HepG2 (cell line): ENCODE results near the gene SLC22A23. TPM values are rescaled to one million over a fixed set of nuclear protein-coding genes. Genes with fewer than 3 reads are reported as not detected.

Experiments
- FOXP1 ChIP-seq, 2 experiments: fragments of 450-650 bp in 1 of 2; IDR thresholded peaks; 2 replicates each; pipeline ENCODE4 v1.6.1; 2017 to 2018; ENCODE audit warnings: antibody characterized with exemption in 1 of 2
- HMG20A ChIP-seq: IDR thresholded peaks from 2 replicates; pipeline ENCODE4 v1.6.1; 2016; ENCODE audit warnings: borderline replicate concordance
- JARID2 ChIP-seq: sonication (generic); formaldehyde crosslinking; IDR thresholded peaks from 2 replicates; pipeline ENCODE4 v1.8.1; 2023; ENCODE audit warnings: missing genetic modification reagents, inconsistent platforms; ENCODE audit not compliant: insufficient replicate concordance
- KAT8 ChIP-seq: IDR thresholded peaks from 2 replicates; pipeline ENCODE4 v1.6.1; 2016; ENCODE audit warnings: missing genetic modification reagents, missing compliant biosample characterization
- KLF13 ChIP-seq: sonication (generic); formaldehyde crosslinking; IDR thresholded peaks from 2 replicates; pipeline ENCODE4 v1.4.0; 2020; ENCODE audit warnings: mild to moderate bottlenecking, missing genetic modification reagents
- LCORL ChIP-seq, 2 experiments: fragments of 450-650 bp in 1 of 2; sonication (generic) in 1 of 2; formaldehyde crosslinking in 1 of 2; IDR thresholded peaks; 2 replicates each; pipeline versions ENCODE4 v1.5.0 to v1.6.1; 2017 to 2020; ENCODE audit warnings: antibody characterized with exemption in 1 of 2, missing genetic modification reagents in 1 of 2
- MBNL3 ChIP-seq: fragments of 250-450 bp; sonication (Bioruptor Pico); conservative IDR thresholded peaks from 2 replicates; pipeline ENCODE4 v1.8.0; 2022; ENCODE audit warnings: mild to moderate bottlenecking, inconsistent platforms
- MYNN ChIP-seq: sonication (generic); formaldehyde crosslinking; IDR thresholded peaks from 2 replicates; pipeline ENCODE4 v1.4.0; 2020; ENCODE audit warnings: mild to moderate bottlenecking, low read depth, missing genetic modification reagents
- PCBP2 ChIP-seq: fragments of 200-400 bp; formaldehyde crosslinking; optimal IDR thresholded peaks from 2 replicates; pipeline ENCODE3; 2018; ENCODE audit warnings: low read length, low read depth; ENCODE audit not compliant: poor library complexity, severe bottlenecking
- RBM22 ChIP-seq: fragments of 200-400 bp; formaldehyde crosslinking; optimal IDR thresholded peaks from 2 replicates; pipeline ENCODE3; 2017; ENCODE audit warnings: mild to moderate bottlenecking, low read length, moderate library complexity
- RFX3 ChIP-seq: IDR thresholded peaks from 2 replicates; pipeline ENCODE4 v1.6.1; 2016; ENCODE audit warnings: missing biosample characterization, missing genetic modification reagents
- SAP130 ChIP-seq: IDR thresholded peaks from 2 replicates; pipeline ENCODE4 v1.6.1; 2016; ENCODE audit warnings: low read depth
- SP2 ChIP-seq: sonication (generic); formaldehyde crosslinking; IDR thresholded peaks from 2 replicates; pipeline ENCODE4 v1.5.1; 2020; ENCODE audit warnings: mild to moderate bottlenecking, missing genetic modification reagents
- SRSF9 ChIP-seq: fragments of 200-400 bp; formaldehyde crosslinking; IDR thresholded peaks from 2 replicates; pipeline ENCODE4 v1.6.1; 2018; ENCODE audit warnings: borderline replicate concordance, mild to moderate bottlenecking, low read depth, low read length; ENCODE audit not compliant: insufficient read depth, poor library complexity, severe bottlenecking
- WIZ ChIP-seq: sonication (generic); formaldehyde crosslinking; IDR thresholded peaks from 2 replicates; pipeline ENCODE4 v1.5.1; 2020; ENCODE audit warnings: mild to moderate bottlenecking, missing genetic modification reagents
- ZBTB1 ChIP-seq: sonication (generic); formaldehyde crosslinking; IDR thresholded peaks from 2 replicates; pipeline ENCODE4 v1.4.0; 2020; ENCODE audit warnings: missing genetic modification reagents, borderline replicate concordance
- ZFAT ChIP-seq: sonication (generic); formaldehyde crosslinking; conservative IDR thresholded peaks from 2 replicates; pipeline ENCODE4 v1.8.1; 2023; ENCODE audit warnings: missing genetic modification reagents, inconsistent platforms
- ZMYM3 ChIP-seq: sonication (generic); formaldehyde crosslinking; IDR thresholded peaks from 2 replicates; pipeline ENCODE4 v1.5.1; 2020; ENCODE audit warnings: mild to moderate bottlenecking, missing genetic modification reagents
- ZNF12 ChIP-seq: sonication (generic); formaldehyde crosslinking; IDR thresholded peaks from 2 replicates; pipeline ENCODE4 v1.5.0; 2020; ENCODE audit warnings: missing genetic modification reagents
- ZNF264 ChIP-seq: sonication (generic); formaldehyde crosslinking; IDR thresholded peaks from 2 replicates; pipeline ENCODE4 v1.4.0; 2020; ENCODE audit warnings: missing genetic modification reagents
- ZNF274 ChIP-seq: sonication (generic); formaldehyde crosslinking; IDR thresholded peaks from 2 replicates; pipeline ENCODE4 v1.5.1; 2020; ENCODE audit warnings: mild to moderate bottlenecking, missing genetic modification reagents
- ZNF33A ChIP-seq: sonication (generic); formaldehyde crosslinking; IDR thresholded peaks from 2 replicates; pipeline ENCODE4 v1.5.1; 2020; ENCODE audit warnings: missing genetic modification reagents, mild to moderate bottlenecking, moderate library complexity, borderline replicate concordance
- ZNF343 ChIP-seq: sonication (generic); formaldehyde crosslinking; IDR thresholded peaks from 2 replicates; pipeline ENCODE4 v1.4.0; 2020; ENCODE audit warnings: mild to moderate bottlenecking, missing genetic modification reagents
- ZNF543 ChIP-seq: sonication (generic); formaldehyde crosslinking; IDR thresholded peaks from 2 replicates; pipeline ENCODE4 v1.4.0; 2020; ENCODE audit warnings: mild to moderate bottlenecking, missing genetic modification reagents
- ZNF556 ChIP-seq: sonication (generic); formaldehyde crosslinking; IDR thresholded peaks from 2 replicates; pipeline ENCODE4 v1.4.0; 2020; ENCODE audit warnings: mild to moderate bottlenecking, missing genetic modification reagents, borderline replicate concordance
- ZNF567 ChIP-seq: sonication (generic); formaldehyde crosslinking; IDR thresholded peaks from 2 replicates; pipeline ENCODE4 v1.8.1; 2023; ENCODE audit warnings: mild to moderate bottlenecking, missing genetic modification reagents, borderline replicate concordance
- ZNF619 ChIP-seq: sonication (generic); formaldehyde crosslinking; IDR thresholded peaks from 2 replicates; pipeline ENCODE4 v1.4.0; 2020; ENCODE audit warnings: mild to moderate bottlenecking, missing genetic modification reagents
- ZNF710 ChIP-seq: sonication (generic); formaldehyde crosslinking; IDR thresholded peaks from 2 replicates; pipeline ENCODE4 v1.5.0; 2020; ENCODE audit warnings: mild to moderate bottlenecking, missing genetic modification reagents, borderline replicate concordance
- ZNF780A ChIP-seq: sonication (generic); formaldehyde crosslinking; IDR thresholded peaks from 2 replicates; pipeline ENCODE4 v1.8.0; 2022; ENCODE audit warnings: mild to moderate bottlenecking, missing genetic modification reagents, moderate library complexity
- ZNF782 ChIP-seq: sonication (generic); formaldehyde crosslinking; IDR thresholded peaks from 2 replicates; pipeline ENCODE4 v1.4.0; 2020; ENCODE audit warnings: missing genetic modification reagents, mild to moderate bottlenecking, borderline replicate concordance
- ZNF816 ChIP-seq: sonication (generic); formaldehyde crosslinking; IDR thresholded peaks from 2 replicates; pipeline ENCODE4 v1.8.0; 2022; ENCODE audit warnings: missing genetic modification reagents, mild to moderate bottlenecking, borderline replicate concordance
- ZSCAN25 ChIP-seq: sonication (generic); formaldehyde crosslinking; IDR thresholded peaks from 2 replicates; pipeline ENCODE4 v1.8.0; 2022; ENCODE audit warnings: mild to moderate bottlenecking, missing genetic modification reagents
- polyA plus RNA-seq, 8 experiments: library from polyadenylated mRNA; depleted of rRNA in 3 of 8; stranded (reverse) in 7 of 8; unstranded in 1 of 8; fragments of >200 nt; fragmentation: Illumina TruSeq in 4 of 8; extraction: Trizol in 4 of 8; gene quantifications; 2 replicates each; pipeline versions ENCODE4 v1.2.1 to v1.2.3, GENCODE V29; 2011 to 2016; ENCODE audit warnings: low read depth in 4 of 8, missing spikeins in 1 of 8, mixed read lengths in 1 of 8; ENCODE audit not compliant: insufficient read depth in 1 of 8
- total RNA-seq, 5 experiments: library from RNA; depleted of rRNA; stranded (reverse); fragments of >200 nt; fragmentation: Illumina TruSeq; extraction: Trizol; gene quantifications; 2 replicates each; pipeline ENCODE4 v1.2.3, GENCODE V29; 2016; ENCODE audit warnings: low read depth in 1 of 5

SLC22A23 gene
- total and polyA plus RNA-seq, 2 of the 13 experiments (the other 11 are each of a cell fraction or from before 2014, with no cell fraction given) = 11.8 to 17.5 TPM

DNA sequence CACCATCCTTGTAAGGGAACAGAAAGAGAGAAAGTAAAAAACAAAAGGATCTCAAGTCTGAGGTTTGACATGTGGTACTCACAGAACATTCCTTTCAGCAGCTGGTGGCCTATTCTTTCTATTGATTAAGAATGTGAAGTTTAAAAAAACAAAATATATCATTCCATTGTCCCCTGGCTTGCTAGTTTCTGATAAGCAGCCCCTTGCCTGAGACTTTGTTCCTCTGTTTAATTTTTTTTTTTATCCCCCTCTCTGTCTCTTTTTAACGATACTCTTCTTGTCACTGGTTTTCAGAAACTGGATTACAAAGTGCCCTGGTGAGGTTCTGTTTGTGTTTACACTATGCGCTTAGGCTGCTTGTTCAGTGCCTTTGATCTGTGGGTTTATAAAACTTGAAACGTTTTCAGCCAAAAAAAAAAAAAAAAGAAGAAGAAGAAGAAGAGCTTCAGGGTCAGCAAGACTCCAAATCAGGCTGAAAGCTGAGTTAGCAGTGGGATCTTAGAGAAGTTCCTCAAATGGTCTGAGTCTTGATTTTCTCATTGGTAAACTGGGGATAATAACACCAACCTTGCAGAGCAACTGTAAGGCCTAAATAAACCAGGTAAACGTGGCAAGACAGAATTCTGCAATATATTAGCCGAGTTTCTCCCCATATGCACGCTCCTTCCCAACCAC lies 45.1 kb upstream of the SLC22A23 start (continued):
- TF ChIP-seq ZNF710 (CRISPR knock-in tag) (peak; percentile 89), SRSF9 (no peak), MYNN (CRISPR knock-in tag) (no peak), ZNF274 (CRISPR knock-in tag) (no peak), JARID2 (CRISPR knock-in tag) (no peak), FOXP1 (IDR thresholded peaks at IDR 0.05) (0 out of 2 replicates have a peak, but pooled peaks have one; percentile 24), FOXP1 (CRISPR knock-in tag; IDR thresholded peaks at IDR 0.05) (peak; percentile 83), RFX3 (CRISPR knock-in tag) (no peak), HMG20A (CRISPR knock-in tag) (peak; percentile 84; the same call in 1 of the 2 replicates), ZNF782 (CRISPR knock-in tag) (no peak), ZNF780A (CRISPR knock-in tag) (no peak), KAT8 (peak; percentile 37; the same call in 1 of the 2 replicates), ZNF556 (CRISPR knock-in tag) (no peak), ZFAT (CRISPR knock-in tag) (no peak), ZNF12 (CRISPR knock-in tag) (0 out of 2 replicates have a peak, but pooled peaks have one; percentile 9), ZNF343 (CRISPR knock-in tag) (no peak), RBM22 (no peak), KLF13 (CRISPR knock-in tag) (no peak), MBNL3 (CRISPR knock-in tag) (no peak), ZNF619 (CRISPR knock-in tag) (no peak), ZNF543 (no peak), ZNF567 (no peak), ZSCAN25 (CRISPR knock-in tag) (no peak), ZMYM3 (CRISPR knock-in tag) (no peak), WIZ (CRISPR knock-in tag) (no peak), ZNF33A (CRISPR knock-in tag) (no peak), ZNF264 (CRISPR knock-in tag) (no peak), ZBTB1 (CRISPR knock-in tag) (no peak), PCBP2 (no peak), LCORL (IDR thresholded peaks at IDR 0.05) (no peak), LCORL (CRISPR knock-in tag; IDR thresholded peaks at IDR 0.05) (peak; percentile 34; the same call in 1 of the 2 replicates), SAP130 (CRISPR knock-in tag) (peak; percentile 52), ZNF816 (CRISPR knock-in tag) (no peak), SP2 (CRISPR knock-in tag) (no peak)
